ENCODE results near the gene REEP1. TPM values are rescaled to one million over a fixed set of nuclear protein-coding genes. Genes with fewer than 3 reads are reported as not detected.

Gene REEP1
- total RNA-seq, 6 donors from 2014 or later: 4.1 to 10.4 (median 7.5) TPM

DNA sequence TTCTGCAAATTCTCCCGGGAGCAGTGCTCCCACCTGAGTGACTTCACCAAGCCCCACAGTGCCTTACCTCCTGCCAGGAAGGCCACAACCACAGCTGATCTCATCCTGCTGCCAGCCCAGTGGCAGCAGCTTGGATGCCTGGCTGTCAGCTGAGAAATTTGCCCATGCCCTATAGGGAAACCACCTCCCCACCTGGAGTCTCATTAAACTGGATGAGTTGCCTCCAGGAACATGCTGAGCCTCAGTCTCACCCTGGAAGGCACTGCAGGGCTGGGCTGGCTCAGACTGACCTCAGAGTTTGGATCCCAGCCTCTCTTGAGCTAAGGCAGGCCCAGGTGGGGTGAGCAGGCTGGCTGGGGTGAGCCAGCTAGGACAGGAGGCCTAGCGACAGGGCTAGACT is 23.3 kb downstream of the REEP1 start:
- Histone ChIP-seq H3K9me3 (no peaks in the 10 kb centered on the region), H3K27me3 (no peaks in the 10 kb centered on the region), H3K27ac (no peak overlapping the region), H3K36me3 (no peaks in the 10 kb centered on the region), H3K4me3 (no peak overlapping the region), H3K4me1 (no peaks in the 10 kb centered on the region)
- ATAC-seq (ENCODE audit: low FRiP score in 2 of 2) (no peak), DNase-seq (no peak)
- no peak for TF ChIP-seq POLR2A (IDR thresholded peaks at IDR 0.05)
- no peak for TF ChIP-seq POLR2AphosphoS5 (IDR thresholded peaks at IDR 0.05)
- TF ChIP-seq, protein P1, sequence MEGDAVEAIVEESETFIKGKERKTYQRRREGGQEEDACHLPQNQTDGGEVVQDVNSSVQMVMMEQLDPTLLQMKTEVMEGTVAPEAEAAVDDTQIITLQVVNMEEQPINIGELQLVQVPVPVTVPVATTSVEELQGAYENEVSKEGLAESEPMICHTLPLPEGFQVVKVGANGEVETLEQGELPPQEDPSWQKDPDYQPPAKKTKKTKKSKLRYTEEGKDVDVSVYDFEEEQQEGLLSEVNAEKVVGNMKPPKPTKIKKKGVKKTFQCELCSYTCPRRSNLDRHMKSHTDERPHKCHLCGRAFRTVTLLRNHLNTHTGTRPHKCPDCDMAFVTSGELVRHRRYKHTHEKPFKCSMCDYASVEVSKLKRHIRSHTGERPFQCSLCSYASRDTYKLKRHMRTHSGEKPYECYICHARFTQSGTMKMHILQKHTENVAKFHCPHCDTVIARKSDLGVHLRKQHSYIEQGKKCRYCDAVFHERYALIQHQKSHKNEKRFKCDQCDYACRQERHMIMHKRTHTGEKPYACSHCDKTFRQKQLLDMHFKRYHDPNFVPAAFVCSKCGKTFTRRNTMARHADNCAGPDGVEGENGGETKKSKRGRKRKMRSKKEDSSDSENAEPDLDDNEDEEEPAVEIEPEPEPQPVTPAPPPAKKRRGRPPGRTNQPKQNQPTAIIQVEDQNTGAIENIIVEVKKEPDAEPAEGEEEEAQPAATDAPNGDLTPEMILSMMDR (IDR thresholded peaks at IDR 0.05): no peak
- no peak for TF ChIP-seq EP300 (IDR thresholded peaks at IDR 0.05)
- 81 to 95% methylated on average over 2 of the region's 2 CpGs for WGBS, 2 donors

DNA sequence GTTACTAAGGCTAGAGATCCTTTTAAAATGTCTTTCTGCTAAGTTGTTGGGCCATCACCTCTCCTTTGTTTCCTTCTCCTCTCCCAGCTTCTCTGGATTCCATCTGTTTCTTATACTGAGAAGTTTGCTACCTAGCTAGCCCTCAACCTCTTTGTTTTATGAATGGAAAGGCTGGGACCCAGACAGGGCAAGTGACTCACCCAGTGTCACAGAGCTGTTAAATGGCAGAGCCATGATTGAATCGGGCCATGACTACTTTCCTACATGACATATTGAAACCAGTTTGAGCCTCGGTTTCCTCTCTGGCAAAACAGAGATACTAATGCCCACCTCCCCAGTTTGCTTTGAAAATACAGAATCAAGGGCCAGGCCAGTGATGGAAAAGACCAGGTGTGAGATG is 24.1 kb downstream of the REEP1 start:
- ATAC-seq (ENCODE audit: low FRiP score in 2 of 2): no peak

DNA sequence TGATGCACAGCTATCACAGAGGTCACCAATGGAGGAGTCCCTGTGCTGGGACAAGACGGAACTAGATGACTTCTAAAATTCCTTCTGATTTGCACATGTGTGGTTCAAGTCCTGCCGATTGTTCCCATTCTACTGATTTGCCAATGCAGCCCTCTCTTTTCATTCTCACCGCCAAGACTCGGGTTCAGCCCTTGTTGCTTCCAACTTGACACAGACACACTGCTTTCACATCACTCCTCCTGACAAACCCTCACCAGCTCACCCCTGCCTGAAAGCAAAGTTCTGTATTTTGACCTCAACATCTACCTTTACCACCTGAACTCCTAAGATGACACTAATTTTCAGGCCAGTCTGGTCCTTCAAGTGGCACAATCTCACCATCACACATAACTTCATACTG is 25.5 kb downstream of the REEP1 start:
- WGBS, 2 donors: 92 to 94% methylated on average over 4 of the region's 4 CpGs
- TF ChIP-seq, protein P1 (IDR thresholded peaks at IDR 0.05): no peak
- TF ChIP-seq EP300 (IDR thresholded peaks at IDR 0.05): no peak

More for the DNA sequence above, 24.1 kb downstream of the REEP1 start:
- Histone ChIP-seq H3K4me1 (no peaks in the 10 kb centered on the region), H3K4me3 (no peak overlapping the region), H3K27ac (no peak overlapping the region), H3K9me3 (no peaks in the 10 kb centered on the region), H3K27me3 (no peaks in the 10 kb centered on the region), H3K36me3 (no peaks in the 10 kb centered on the region)
- DNase-seq: no peak
- TF ChIP-seq, protein P1 (IDR thresholded peaks at IDR 0.05): no peak
- TF ChIP-seq POLR2A (IDR thresholded peaks at IDR 0.05) (no peak), EP300 (IDR thresholded peaks at IDR 0.05) (no peak), POLR2AphosphoS5 (IDR thresholded peaks at IDR 0.05) (no peak)
- 93 to 96% methylated on average over 2 of the region's 2 CpGs for WGBS, 2 donors

DNA sequence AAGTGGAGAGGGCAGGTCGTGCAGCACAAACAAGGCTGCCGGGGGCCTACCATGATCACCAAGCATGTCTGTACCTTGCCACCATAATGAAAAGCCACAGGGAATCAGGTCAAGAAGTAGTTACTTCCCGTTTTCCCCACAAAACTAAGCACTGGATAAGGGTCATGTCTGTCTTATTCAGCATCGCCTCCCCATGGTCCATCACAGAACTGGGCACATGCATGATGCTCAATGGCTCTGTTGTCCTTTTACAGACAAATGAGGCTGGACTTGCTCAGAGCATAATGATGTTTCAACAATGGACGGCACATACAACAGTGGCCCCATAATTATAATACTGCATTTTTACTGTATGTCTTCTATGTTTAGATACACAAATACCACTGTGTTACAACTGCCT is 27.5 kb downstream of the REEP1 start:
- H3K27me3 ChIP-seq: no peaks in the 10 kb centered on the region
- no peak overlapping the region for H3K27ac ChIP-seq
- no peaks in the 10 kb centered on the region for H3K4me1 ChIP-seq
- H3K4me3 ChIP-seq: no peak overlapping the region
- ATAC-seq (ENCODE audit: low FRiP score in 2 of 2): no peak
- 88 to 92% methylated on average over 5 of the region's 5 CpGs for WGBS, 2 donors
- no peaks in the 10 kb centered on the region for H3K9me3 ChIP-seq
- no peak for TF ChIP-seq EP300 (IDR thresholded peaks at IDR 0.05)
- no peak for TF ChIP-seq POLR2AphosphoS5 (IDR thresholded peaks at IDR 0.05)
- no peak for TF ChIP-seq POLR2A (IDR thresholded peaks at IDR 0.05)
- TF ChIP-seq, protein P1 (IDR thresholded peaks at IDR 0.05): no peak
- DNase-seq: no peak
- no peaks in the 10 kb centered on the region for H3K36me3 ChIP-seq

More for the DNA sequence above, 25.5 kb downstream of the REEP1 start:
- Histone ChIP-seq H3K9me3 (no peaks in the 10 kb centered on the region), H3K4me1 (no peaks in the 10 kb centered on the region), H3K36me3 (no peaks in the 10 kb centered on the region), H3K27ac (no peak overlapping the region), H3K27me3 (no peaks in the 10 kb centered on the region), H3K4me3 (no peak overlapping the region)
- ATAC-seq (ENCODE audit: low FRiP score in 2 of 2) (no peak), DNase-seq (no peak)

DNA sequence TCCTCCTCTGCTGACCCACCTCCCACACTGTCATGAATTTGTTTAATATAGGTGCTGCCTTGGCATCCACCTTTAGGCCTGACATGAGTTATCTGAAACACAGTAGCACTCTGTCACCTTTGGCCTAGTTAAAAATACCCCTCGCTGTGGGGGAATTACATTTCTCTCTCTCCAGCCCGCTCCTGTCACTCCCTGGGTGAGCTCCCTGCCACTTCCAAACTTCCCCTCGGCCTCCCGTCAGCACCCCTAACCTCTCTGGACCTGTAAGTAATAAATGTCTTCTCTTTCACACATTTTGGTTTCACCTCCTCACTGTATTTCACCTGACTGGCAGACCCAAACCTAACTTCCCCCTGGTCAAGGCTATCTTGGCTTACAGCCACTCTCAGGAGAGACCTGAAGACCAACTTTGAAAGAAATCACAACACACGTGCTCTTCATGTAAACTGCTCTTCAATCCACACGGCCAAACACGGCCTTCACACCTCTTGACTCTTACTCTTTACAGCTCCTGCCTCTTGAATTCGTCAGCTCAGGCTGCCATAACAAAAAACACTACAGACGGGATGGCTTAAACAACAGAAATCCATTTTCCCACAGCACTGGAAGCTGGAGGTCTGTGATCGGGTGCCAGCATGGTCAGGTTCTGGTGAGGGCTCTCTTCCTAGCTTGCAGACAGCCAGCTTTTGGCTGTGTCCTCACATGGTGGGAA is 28.3 kb downstream of the REEP1 start:
- Histone ChIP-seq H3K27me3 (no peaks in the 10 kb centered on the region), H3K36me3 (no peaks in the 10 kb centered on the region), H3K27ac (no peak overlapping the region), H3K4me1 (no peaks in the 10 kb centered on the region), H3K9me3 (no peaks in the 10 kb centered on the region), H3K4me3 (no peak overlapping the region)
- DNase-seq: no peak
- WGBS, 2 donors: 92 to 94% methylated on average over 10 of the region's 10 CpGs
- TF ChIP-seq POLR2A (IDR thresholded peaks at IDR 0.05) (no peak), EP300 (IDR thresholded peaks at IDR 0.05) (no peak), POLR2AphosphoS5 (IDR thresholded peaks at IDR 0.05) (no peak)
- TF ChIP-seq, protein P1 (IDR thresholded peaks at IDR 0.05): no peak
- no peak for ATAC-seq (ENCODE audit: low FRiP score in 2 of 2)
